H1 (cell line): ENCODE measurements around the gene ENDOD1. TPM values are rescaled to one million over a fixed set of nuclear protein-coding genes. Genes with fewer than 3 reads are reported as not detected.

Experiments used
- CTCF ChIA-PET: fragments of 300-600 bp; sonication (Branson Sonifier 250); formaldehyde crosslinking; loops from one replicate; lab custom pipeline; 2021; ENCODE audit not compliant: partially characterized antibody; lab: Charles Lee
- POLR2A ChIA-PET: fragments of 300-600 bp; sonication (Branson Sonifier 250); formaldehyde crosslinking; loops from one replicate; lab custom pipeline; 2021; ENCODE audit warnings: inconsistent platforms; ENCODE audit not compliant: partially characterized antibody; lab: Charles Lee
- DNase-seq, 2 experiments: peaks; one replicate each; pipeline versions ENCODE4 v3.0.0 to v3.0.0-alpha.2; 2010 to 2022; ENCODE audit warnings: low spot score in 2 of 2, low read depth in 1 of 2, mixed read lengths in 1 of 2
- FAIRE-seq: peaks from 2 replicates; lab custom pipeline; 2011; peaks lifted over from hg19 to GRCh38; lab: Jason Lieb, UNC
- H2AFZ ChIP-seq: 2 replicates; pipeline ENCODE4 v1.8.1; 2012; ENCODE audit warnings: low read length, inconsistent platforms
- H2AK5ac ChIP-seq: 2 replicates; pipeline ENCODE4 v1.6.1; 2013; ENCODE audit warnings: low read depth, low read length
- H2BK120ac ChIP-seq: replicated peaks from 2 replicates; pipeline ENCODE3; 2013; ENCODE audit warnings: low read depth, low read length, inconsistent platforms
- H2BK12ac ChIP-seq: 2 replicates; pipeline ENCODE4 v1.6.1; 2013; ENCODE audit warnings: low read depth, low read length
- H2BK15ac ChIP-seq: 2 replicates; pipeline ENCODE4 v1.6.1; 2013; ENCODE audit warnings: low read length
- H2BK20ac ChIP-seq: 2 replicates; pipeline ENCODE4 v1.6.1; 2013; ENCODE audit warnings: low read length
- H2BK5ac ChIP-seq: 2 replicates; pipeline ENCODE4 v1.6.1; 2013; ENCODE audit warnings: low read depth, low read length
- H3K14ac ChIP-seq: 2 replicates; pipeline ENCODE4 v1.6.1; 2013; ENCODE audit warnings: inconsistent platforms; ENCODE audit not compliant: insufficient read length
- H3K18ac ChIP-seq: 2 replicates; pipeline ENCODE4 v1.6.1; 2013; ENCODE audit warnings: low read length; ENCODE audit errors: extremely low read depth
- H3K23ac ChIP-seq: 2 replicates; pipeline ENCODE4 v1.6.1; 2013; ENCODE audit warnings: inconsistent platforms; ENCODE audit not compliant: insufficient read length
- H3K23me2 ChIP-seq: 2 replicates; pipeline ENCODE4 v1.6.1; 2013; ENCODE audit warnings: low read depth, low read length
- H3K27ac ChIP-seq: 2 replicates; pipeline ENCODE4 v1.6.1; 2011; ENCODE audit warnings: low read depth, low read length, inconsistent platforms
- H3K27me3 ChIP-seq, 4 experiments: replicated peaks in 1 of 4; 1 replicate in 1 of 4; 2 replicates in 3 of 4; pipeline versions ENCODE4 v1.6.1 to v1.8.1; 2011 to 2013; ENCODE audit warnings: low read length in 3 of 4, mild to moderate bottlenecking in 3 of 4, inconsistent platforms in 2 of 4, mixed read lengths in 2 of 4, moderate library complexity in 1 of 4; ENCODE audit not compliant: control insufficient read depth in 3 of 4, insufficient read depth in 3 of 4; ENCODE audit errors: extremely low read depth in 1 of 4
- H3K36me3 ChIP-seq, 4 experiments: 2 replicates each; pipeline versions ENCODE4 v1.6.1 to v1.8.1; 2011 to 2013; ENCODE audit warnings: mild to moderate bottlenecking in 4 of 4, low read length in 3 of 4, moderate library complexity in 2 of 4, control low read depth in 1 of 4, inconsistent platforms in 1 of 4; ENCODE audit not compliant: insufficient read depth in 4 of 4, control insufficient read depth in 2 of 4
- H3K4ac ChIP-seq: replicated peaks from 2 replicates; pipeline ENCODE3; 2013; ENCODE audit warnings: low read length, low read depth, mixed read lengths, inconsistent platforms; ENCODE audit not compliant: insufficient read length
- H3K4me1 ChIP-seq, 4 experiments: replicated peaks in 1 of 4; 1 replicate in 1 of 4; 2 replicates in 3 of 4; pipeline versions ENCODE4 v1.6.1 to v1.8.1; 2011 to 2013; ENCODE audit warnings: low read length in 3 of 4, inconsistent platforms in 2 of 4, mixed read lengths in 1 of 4; ENCODE audit not compliant: insufficient read depth in 4 of 4, control insufficient read depth in 3 of 4
- H3K4me2 ChIP-seq, 2 experiments: 2 replicates each; pipeline versions ENCODE4 v1.6.1 to v1.8.1; 2011 to 2013; ENCODE audit warnings: low read depth in 2 of 2, low read length in 2 of 2, control low read depth in 1 of 2, inconsistent platforms in 1 of 2, mild to moderate bottlenecking in 1 of 2; ENCODE audit not compliant: insufficient read depth in 1 of 2
- H3K4me3 ChIP-seq, 4 experiments: fragments of 200-600, 300-600 bp in 1 of 4; sonication (generic), shearing (Covaris generic), sonication (Bioruptor Twin) in 1 of 4; 2 replicates each; pipeline versions ENCODE4 v1.5.1 to v1.8.1; 2011 to 2016; ENCODE audit warnings: low read length in 4 of 4, low read depth in 3 of 4, control low read depth in 2 of 4, inconsistent platforms in 2 of 4, mild to moderate bottlenecking in 2 of 4, mixed read lengths in 1 of 4, moderate library complexity in 1 of 4; ENCODE audit not compliant: insufficient read depth in 2 of 4; ENCODE audit errors: extremely low read depth in 1 of 4
- H3K56ac ChIP-seq: replicated peaks from 2 replicates; pipeline ENCODE3; 2013; ENCODE audit warnings: low read depth, mild to moderate bottlenecking, mixed read lengths, low read length, inconsistent platforms; ENCODE audit not compliant: insufficient read length
- H3K79me1 ChIP-seq: 2 replicates; pipeline ENCODE4 v1.6.1; 2013; ENCODE audit warnings: low read depth, low read length, control low read depth
- H3K79me2 ChIP-seq, 2 experiments: 2 replicates each; pipeline versions ENCODE4 v1.6.1 to v1.8.1; 2012 to 2013; ENCODE audit warnings: low read length in 2 of 2, mild to moderate bottlenecking in 2 of 2, inconsistent platforms in 1 of 2; ENCODE audit not compliant: insufficient read depth in 2 of 2, control insufficient read depth in 1 of 2
- H3K9ac ChIP-seq, 4 experiments: replicated peaks in 1 of 4; 1 replicate in 1 of 4; 2 replicates in 3 of 4; pipeline versions ENCODE4 v1.6.1 to v1.8.1; 2011 to 2013; ENCODE audit warnings: low read depth in 3 of 4, low read length in 3 of 4, control low read depth in 2 of 4, mild to moderate bottlenecking in 2 of 4, moderate library complexity in 2 of 4, inconsistent platforms in 1 of 4; ENCODE audit errors: extremely low read depth in 1 of 4
- H3K9me3 ChIP-seq, 2 experiments: 2 replicates each; pipeline versions ENCODE4 v1.6.1 to v1.8.1; 2012 to 2013; ENCODE audit warnings: mild to moderate bottlenecking in 2 of 2, moderate library complexity in 2 of 2, control low read depth in 1 of 2, inconsistent platforms in 1 of 2, low read depth in 1 of 2, low read length in 1 of 2, mixed read lengths in 1 of 2; ENCODE audit not compliant: insufficient read depth in 2 of 2
- H4K20me1 ChIP-seq, 2 experiments: replicated peaks in 1 of 2; 2 replicates each; pipeline versions ENCODE3 to v1.8.1; 2011 to 2013; ENCODE audit warnings: inconsistent platforms in 2 of 2, low read length in 2 of 2, mild to moderate bottlenecking in 1 of 2; ENCODE audit not compliant: insufficient read depth in 2 of 2, control insufficient read depth in 1 of 2
- H4K5ac ChIP-seq: 2 replicates; pipeline ENCODE4 v1.6.1; 2013; ENCODE audit warnings: low read length, low read depth, mixed read lengths, inconsistent platforms; ENCODE audit not compliant: insufficient read length
- H4K8ac ChIP-seq: 2 replicates; pipeline ENCODE4 v1.8.0; 2013; ENCODE audit warnings: mild to moderate bottlenecking, moderate library complexity, low read length, inconsistent platforms; ENCODE audit not compliant: insufficient read depth; ENCODE audit errors: extremely low read depth
- H4K91ac ChIP-seq: replicated peaks from 2 replicates; pipeline ENCODE3; 2013; ENCODE audit warnings: low read length, mixed read lengths, inconsistent platforms; ENCODE audit not compliant: insufficient read length
- ASH2L ChIP-seq: fragments of 200-600, 300-600 bp; sonication (generic); IDR thresholded peaks from one replicate; pipeline ENCODE4 v1.7.1; 2017; ENCODE audit warnings: low read length
- BACH1 ChIP-seq: IDR thresholded peaks from 2 replicates; pipeline ENCODE4 v1.6.1; 2012; ENCODE audit warnings: low read length, improper control_type of control experiment
- CBX8 ChIP-seq: fragments of 300-800, 300-1000 bp; sonication (generic); IDR thresholded peaks from 2 replicates; pipeline ENCODE4 v1.7.1; 2016; ENCODE audit warnings: low read depth, low read length, borderline replicate concordance
- CEBPB ChIP-seq: IDR thresholded peaks from 2 replicates; pipeline ENCODE4 v1.6.1; 2012; ENCODE audit warnings: low read depth, low read length
- CHD1 ChIP-seq: IDR thresholded peaks from 2 replicates; pipeline ENCODE4 v1.6.1; 2012; ENCODE audit warnings: low read depth, low read length, improper control_type of control experiment
- CHD2 ChIP-seq: IDR thresholded peaks from 2 replicates; pipeline ENCODE4 v1.6.1; 2012; ENCODE audit warnings: low read length, improper control_type of control experiment
- CTBP2 ChIP-seq: IDR thresholded peaks from 2 replicates; pipeline ENCODE4 v1.7.0; 2011; ENCODE audit warnings: borderline replicate concordance, mild to moderate bottlenecking, moderate library complexity, mixed read lengths, low read length; ENCODE audit not compliant: insufficient read depth, insufficient read length
- GTF2F1 ChIP-seq: IDR thresholded peaks from 2 replicates; pipeline ENCODE4 v1.6.1; 2012; ENCODE audit warnings: low read depth, low read length, improper control_type of control experiment, borderline replicate concordance
- HDAC2 ChIP-seq, 2 experiments: fragments of 300-600 bp in 1 of 2; sonication (generic) in 1 of 2; IDR thresholded peaks; 2 replicates each; pipeline ENCODE4 v1.6.1; 2011 to 2012; ENCODE audit warnings: low read depth in 2 of 2, low read length in 2 of 2, mild to moderate bottlenecking in 2 of 2, moderate library complexity in 2 of 2, borderline replicate concordance in 1 of 2, inconsistent platforms in 1 of 2
- KDM1A ChIP-seq: fragments of 200-600, 300-600 bp; sonication (generic); IDR thresholded peaks from 2 replicates; pipeline ENCODE4 v1.7.1; 2016; ENCODE audit warnings: mild to moderate bottlenecking, low read length, borderline replicate concordance
- MAX ChIP-seq: IDR thresholded peaks from 2 replicates; pipeline ENCODE4 v1.6.1; 2012; ENCODE audit warnings: inconsistent platforms
- POU5F1 ChIP-seq: IDR thresholded peaks from 2 replicates; pipeline ENCODE4 v1.6.1; 2011; ENCODE audit warnings: low read depth, mild to moderate bottlenecking, low read length, moderate library complexity
- RNF2 ChIP-seq: fragments of 200-900, 300-1000 bp; sonication (generic); IDR thresholded peaks from 2 replicates; pipeline ENCODE4 v1.7.1; 2016; ENCODE audit warnings: borderline replicate concordance, low read depth, mild to moderate bottlenecking, antibody characterized with exemption, low read length; ENCODE audit not compliant: poor library complexity, severe bottlenecking; ENCODE audit errors: missing control alignments
- SIRT6 ChIP-seq: IDR thresholded peaks from one replicate; pipeline ENCODE4 v1.7.1; 2012; ENCODE audit warnings: low read length, inconsistent platforms
- SP2 ChIP-seq: IDR thresholded peaks from 2 replicates; pipeline ENCODE4 v1.6.1; 2012; ENCODE audit warnings: mild to moderate bottlenecking, low read length, inconsistent platforms
- WGBS, 2 experiments: shearing (Covaris generic) in 1 of 2; methylation state at CpG; one replicate each; pipeline versions ENCODE4 v1.1.6 to v1.1.7; 2013 to 2015; ENCODE audit warnings: low lambda C conversion rate in 2 of 2, mixed read lengths in 2 of 2, inconsistent platforms in 1 of 2, low coverage in 1 of 2, missing lambda C conversion rate in 1 of 2; ENCODE audit not compliant: insufficient replicate concordance in 2 of 2, insufficient coverage in 1 of 2, insufficient read length in 1 of 2; ENCODE audit errors: extremely low coverage in 1 of 2, missing lambda C conversion rate in 1 of 2; 5-methylcytosine and 5-hydroxymethylcytosine counted together
- polyA plus RNA-seq, 7 experiments: library from polyadenylated mRNA; depleted of rRNA in 3 of 7; stranded (reverse) in 5 of 7; unstranded in 2 of 7; fragments of >200 nt in 5 of 7; fragments of 200-250 nt in 2 of 7; gene quantifications; 1 replicate in 5 of 7; 2 replicates in 1 of 7; 4 replicates in 1 of 7; pipeline versions ENCODE4 v1.2.1 to v1.2.3, GENCODE V29; 2011 to 2013; ENCODE audit warnings: missing spikeins in 2 of 7, mixed read lengths in 2 of 7
- total RNA-seq: library from RNA; stranded (reverse); fragmentation: NEBNext Ultra II Directional; extraction: Animal tissue kit (Norgen Biotek cat#: 25700); gene quantifications from 2 replicates; pipeline ENCODE4 v1.2.1, GENCODE V29; 2021

The ENDOD1 gene
- total and polyA plus RNA-seq, 2 of the 8 experiments (the other 6 are each of a cell fraction or from before 2014, with no cell fraction given): 1.2 to 2.5 TPM

DNA sequence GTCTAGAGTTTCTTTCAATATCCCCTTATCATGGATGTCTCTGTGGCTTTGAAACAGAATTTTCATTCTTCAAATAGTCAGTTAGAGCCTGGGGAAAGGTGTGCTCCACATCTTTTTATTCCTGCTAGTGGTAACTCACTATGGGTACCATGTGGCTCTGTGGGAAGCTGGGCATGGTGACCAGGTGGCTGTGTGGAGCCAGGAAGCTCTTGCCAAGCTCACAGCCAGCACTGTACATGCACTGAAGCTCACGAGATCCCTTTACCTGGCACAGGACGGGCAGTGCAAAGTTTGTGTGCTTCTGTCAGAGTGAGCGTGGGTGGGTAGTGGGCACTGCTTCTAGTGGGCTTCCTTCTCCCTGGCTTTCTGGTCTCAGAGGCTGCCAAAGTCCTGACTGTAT, 46.7 kb upstream of the ENDOD1 start:
- CTCF ChIA-PET: no interaction called here
- Histone ChIP-seq H3K4me3 (no peak overlapping the region), H3K4ac (no peak overlapping the region), H2BK5ac (no peak overlapping the region), H2AFZ (no peak overlapping the region; the same call in 1 of the 2 replicates), H2BK12ac (no peak overlapping the region), H2BK120ac (no peak overlapping the region), H3K4me1 (no peaks in the 10 kb centered on the region), H3K79me2 (no peaks in the 10 kb centered on the region), H4K5ac (no peak overlapping the region), H3K56ac (no peak overlapping the region), H3K23ac (no peak overlapping the region), H3K36me3 (no peaks in the 10 kb centered on the region), H3K27ac (no peak overlapping the region), H4K8ac (no peak overlapping the region), H4K20me1 (no peaks in the 10 kb centered on the region), H3K9ac (no peak overlapping the region), H3K4me2 (no peak overlapping the region), H3K14ac (no peak overlapping the region), H3K9me3 (no peaks in the 10 kb centered on the region; a peak in 1 of 4 replicates), H2BK15ac (no peak overlapping the region), H2AK5ac (no peak overlapping the region), H3K23me2 (no peaks in the 10 kb centered on the region), H3K18ac (no peak overlapping the region), H4K91ac (no peak overlapping the region), H2BK20ac (no peak overlapping the region), H3K79me1 (no peaks in the 10 kb centered on the region), H3K27me3 (no peaks in the 10 kb centered on the region; a peak in 1 of 7 replicates)
- no peak for FAIRE-seq
- POLR2A ChIA-PET: no interaction called here
- WGBS, 2 experiments: 97% methylated on average over 3 of the region's 3 CpGs; no CpG with 5 or more reads in 1 of the 2 experiments
- DNase-seq: no peak
- TF ChIP-seq CHD1 (no peak), ASH2L (no peak), MAX (no peak), SP2 (no peak), CEBPB (no peak), BACH1 (no peak), RNF2 (no peak), CTBP2 (no peak), CHD2 (no peak), GTF2F1 (no peak), SIRT6 (no peak), KDM1A (no peak), CBX8 (no peak), HDAC2 (IDR thresholded peaks at IDR 0.05; ENCODE audit: borderline replicate concordance in 1 of 2, low read depth in 2 of 2, low read length in 2 of 2) (no peak), POU5F1 (no peak)
